DND-41 (cell line): ENCODE data around the gene ARHGAP21.

ENCODE experiments used
- ATAC-seq: fragments of 200-7000 bp; cut with Tn5 transposase; 3 replicates; pipeline ENCODE4 v1.9.1; 2021; ENCODE audit warnings: low read depth; ENCODE audit not compliant: insufficient read depth
- DNase-seq: peaks from one replicate; pipeline ENCODE4 v3.0.0-alpha.2; 2020
- H2AFZ ChIP-seq: 2 replicates; pipeline ENCODE4 v1.6.0; 2012; ENCODE audit warnings: low read depth, low read length
- H3K27ac ChIP-seq: 2 replicates; pipeline ENCODE4 v1.5.1; 2012; ENCODE audit warnings: low read length, inconsistent platforms
- H3K27me3 ChIP-seq: fragments of 200-600 bp; sonication (generic); 2 replicates; pipeline ENCODE4 v1.6.0; 2012; ENCODE audit warnings: low read length, mild to moderate bottlenecking, inconsistent platforms; ENCODE audit not compliant: insufficient read depth, poor library complexity
- H3K36me3 ChIP-seq: 2 replicates; pipeline ENCODE4 v1.5.1; 2012; ENCODE audit warnings: low read length, inconsistent platforms; ENCODE audit not compliant: insufficient read depth
- H3K4me1 ChIP-seq: 2 replicates; pipeline ENCODE4 v1.5.1; 2012; ENCODE audit warnings: mild to moderate bottlenecking, low read length; ENCODE audit not compliant: insufficient read depth
- H3K4me2 ChIP-seq: 2 replicates; pipeline ENCODE4 v1.6.0; 2012; ENCODE audit warnings: mild to moderate bottlenecking, moderate library complexity, low read length, inconsistent platforms; ENCODE audit not compliant: insufficient read depth
- H3K4me3 ChIP-seq, 2 experiments: fragments of 200-600 bp in 1 of 2; shearing (Covaris generic) in 1 of 2; 2 replicates each; pipeline ENCODE4 v1.5.1; 2012 to 2016; ENCODE audit warnings: inconsistent platforms in 2 of 2, low read length in 2 of 2, mild to moderate bottlenecking in 2 of 2, low read depth in 1 of 2, moderate library complexity in 1 of 2
- H3K79me2 ChIP-seq: 2 replicates; pipeline ENCODE4 v1.6.0; 2012; ENCODE audit warnings: low read length, inconsistent platforms; ENCODE audit not compliant: insufficient read depth
- H3K9ac ChIP-seq: 2 replicates; pipeline ENCODE4 v1.6.0; 2012; ENCODE audit warnings: low read depth, mild to moderate bottlenecking, inconsistent platforms, low read length, moderate library complexity
- H3K9me3 ChIP-seq: 2 replicates; pipeline ENCODE4 v1.5.1; 2012; ENCODE audit warnings: low read length, moderate library complexity, mild to moderate bottlenecking, inconsistent platforms; ENCODE audit not compliant: insufficient read depth, severe bottlenecking
- H4K20me1 ChIP-seq: 2 replicates; pipeline ENCODE4 v1.6.0; 2012; ENCODE audit warnings: low read length; ENCODE audit not compliant: insufficient read depth
- CTCF ChIP-seq: IDR thresholded peaks from 2 replicates; pipeline ENCODE4 v1.5.1; 2012; ENCODE audit warnings: borderline replicate concordance, low read length, moderate library complexity, mild to moderate bottlenecking; ENCODE audit not compliant: poor library complexity, severe bottlenecking; ENCODE audit errors: extremely low read depth
- EZH2 ChIP-seq: IDR thresholded peaks from 3 replicates; pipeline ENCODE4 v1.6.1; 2012; ENCODE audit warnings: borderline replicate concordance, low read depth, mild to moderate bottlenecking, moderate library complexity, low read length, inconsistent platforms; ENCODE audit not compliant: severe bottlenecking

ARHGAP21 gene

GRCh38 chr10:24700948-24701347 lies 22.7 kb downstream of the ARHGAP21 start:
- Histone ChIP-seq H3K79me2 (peaks cover 96% of the 10 kb centered on the region), H3K4me1 (peaks cover 38% of the 10 kb centered on the region), H3K27me3 (no peaks in the 10 kb centered on the region), H2AFZ (no peak overlapping the region), H3K4me3 (no peak overlapping the region), H3K9me3 (no peaks in the 10 kb centered on the region), H3K4me2 (no peak overlapping the region), H3K36me3 (peaks cover 12% of the 10 kb centered on the region; the same call in 1 of the 2 replicates), H4K20me1 (peaks cover 48% of the 10 kb centered on the region; the same call in 1 of the 2 replicates), H3K27ac (peak overlapping the region; percentile 42; the same call in 1 of the 2 replicates), H3K9ac (no peak overlapping the region)
- TF ChIP-seq CTCF (no peak), EZH2 (no peak)
- DNase-seq: no peak
- ATAC-seq: no peak

- Histone ChIP-seq H3K27me3 (no peaks in the 10 kb centered on the region), H3K36me3 (peaks cover 12% of the 10 kb centered on the region; the same call in 1 of the 2 replicates), H3K4me3 (no peak overlapping the region), H3K4me1 (peaks cover 25% of the 10 kb centered on the region), H3K9me3 (no peaks in the 10 kb centered on the region), H3K9ac (no peak overlapping the region), H3K4me2 (no peak overlapping the region), H2AFZ (no peak overlapping the region), H3K79me2 (peaks cover 96% of the 10 kb centered on the region), H3K27ac (no peak overlapping the region), H4K20me1 (peaks cover 46% of the 10 kb centered on the region; the same call in 1 of the 2 replicates)
- ATAC-seq (no peak), DNase-seq (no peak)
- TF ChIP-seq CTCF: no peak
- TF ChIP-seq EZH2: no peak
These were observed 25.4 kb downstream of the ARHGAP21 start for GRCh38 chr10:24698270-24698669.

- Histone ChIP-seq H3K4me2 (no peak overlapping the region), H3K9ac (no peak overlapping the region), H3K36me3 (peaks cover 12% of the 10 kb centered on the region; the same call in 1 of the 2 replicates), H3K9me3 (no peaks in the 10 kb centered on the region), H3K4me3 (no peak overlapping the region), H4K20me1 (peaks cover 47% of the 10 kb centered on the region; the same call in 1 of the 2 replicates), H3K4me1 (peaks cover 13% of the 10 kb centered on the region), H3K27me3 (no peaks in the 10 kb centered on the region), H3K79me2 (peaks cover 96% of the 10 kb centered on the region), H3K27ac (no peak overlapping the region), H2AFZ (no peak overlapping the region)
- TF ChIP-seq CTCF (no peak), EZH2 (no peak)
- ATAC-seq (no peak), DNase-seq (no peak)
These were observed 26.6 kb downstream of the ARHGAP21 start for GRCh38 chr10:24697080-24697479.
